Measurements from ENCODE around the gene HMGCS1. TPM values are rescaled to one million over a fixed set of nuclear protein-coding genes. Genes with fewer than 3 reads are reported as not detected.
"Not testable (repeated sequence)": the region's sequence is repeated elsewhere in the genome, so short reads cannot be mapped to it uniquely, and the experiment has no call there.

The HMGCS1 gene
- polyA plus RNA-seq (ENCODE audit: insufficient read length): 41.8 TPM

DNA sequence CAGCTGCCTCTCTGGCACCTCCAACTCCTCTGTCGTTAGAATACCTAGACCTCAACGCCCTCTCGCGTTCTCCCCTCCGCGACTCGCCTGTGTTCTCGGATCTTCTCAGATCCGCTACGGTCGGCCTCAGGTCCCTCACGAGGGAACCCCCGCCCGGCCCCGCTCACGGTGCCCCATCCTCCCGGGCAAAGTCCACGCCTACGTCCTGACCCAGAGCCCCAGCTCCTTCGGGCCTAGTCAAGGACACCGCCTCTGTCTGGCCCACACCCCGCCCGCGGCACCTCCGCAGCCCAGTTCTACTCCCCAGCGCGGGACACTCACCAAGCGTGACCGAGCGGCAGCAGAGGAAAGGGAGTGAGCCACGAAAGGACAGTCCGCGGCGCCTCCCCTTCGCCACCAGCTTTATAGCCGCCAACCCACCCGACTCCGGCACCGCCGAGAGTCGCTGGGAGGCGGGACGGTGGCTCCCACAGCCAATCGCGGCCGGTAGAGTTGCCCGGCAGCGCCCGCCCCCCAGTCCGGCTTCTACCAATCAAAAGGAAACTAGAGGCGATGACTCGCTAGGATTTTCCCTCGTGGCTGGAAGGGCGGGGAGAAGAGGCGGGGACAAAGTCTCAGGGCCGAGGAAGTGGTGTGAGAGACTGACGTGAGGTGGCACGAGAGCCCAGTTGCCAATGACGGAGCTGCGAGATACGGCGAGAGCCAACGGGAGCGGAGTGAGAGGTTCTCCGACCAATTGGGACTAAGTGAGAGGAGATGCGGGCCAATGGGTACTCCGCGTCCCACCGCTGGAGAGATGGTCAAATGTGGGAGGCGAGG, at the start of gene HMGCS1:
HMGCS1 (minus strand) TSS at position 378 of the 819 bp plus-strand sequence. CDS start 14,447 bp downstream, outside the sequence.
- DNase-seq (ENCODE audit: low read depth): peak; percentile 95

GRCh38 chr5:43358726-43359125, 45.5 kb upstream of the HMGCS1 start:
- DNase-seq (ENCODE audit: low read depth): no peak

DNA sequence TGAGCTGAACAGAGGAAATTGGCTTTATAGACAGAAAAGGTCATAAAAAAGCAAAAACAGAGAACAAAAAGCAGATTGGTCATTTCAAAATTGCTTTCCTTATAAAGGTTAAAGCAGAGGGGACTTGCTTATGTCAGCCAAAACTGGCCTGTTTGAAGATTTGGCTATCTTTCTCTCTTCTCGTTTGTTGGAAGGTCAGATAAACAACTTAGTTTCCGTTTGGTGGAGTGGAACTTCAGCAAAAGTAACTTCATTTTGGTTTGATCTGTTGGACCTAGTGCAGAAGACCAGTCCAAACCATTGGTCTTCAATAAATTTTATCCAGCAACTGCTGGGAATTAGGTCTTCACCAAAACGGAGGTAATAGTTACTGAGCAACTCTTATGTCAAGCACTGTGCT, 45.1 kb upstream of the HMGCS1 start:
- no peak for DNase-seq (ENCODE audit: low read depth)

GRCh38 chr5:43357878-43358281, 44.7 kb upstream of the HMGCS1 start:
- no peak for DNase-seq (ENCODE audit: low read depth)

DNA sequence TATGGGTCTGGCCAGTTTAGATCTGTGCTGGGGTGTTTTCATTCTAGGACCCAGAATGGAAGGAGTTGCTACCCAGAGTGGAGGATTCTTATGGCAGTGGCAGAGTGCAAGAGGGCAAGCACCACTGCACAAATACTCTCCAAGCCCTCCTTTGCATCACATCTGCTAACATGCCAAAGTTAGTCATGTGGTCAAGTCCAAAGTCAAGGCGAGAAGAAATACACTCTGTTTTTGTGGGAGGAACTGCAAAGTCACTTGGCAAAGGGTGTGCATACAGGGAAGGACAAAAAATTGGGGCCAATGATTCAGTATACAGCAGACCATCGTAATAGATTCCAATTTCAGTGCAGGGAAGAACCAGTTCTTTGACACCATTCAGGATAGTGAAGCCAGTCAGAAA, 43.9 kb upstream of the HMGCS1 start:
- no peak for DNase-seq (ENCODE audit: low read depth)

DNA sequence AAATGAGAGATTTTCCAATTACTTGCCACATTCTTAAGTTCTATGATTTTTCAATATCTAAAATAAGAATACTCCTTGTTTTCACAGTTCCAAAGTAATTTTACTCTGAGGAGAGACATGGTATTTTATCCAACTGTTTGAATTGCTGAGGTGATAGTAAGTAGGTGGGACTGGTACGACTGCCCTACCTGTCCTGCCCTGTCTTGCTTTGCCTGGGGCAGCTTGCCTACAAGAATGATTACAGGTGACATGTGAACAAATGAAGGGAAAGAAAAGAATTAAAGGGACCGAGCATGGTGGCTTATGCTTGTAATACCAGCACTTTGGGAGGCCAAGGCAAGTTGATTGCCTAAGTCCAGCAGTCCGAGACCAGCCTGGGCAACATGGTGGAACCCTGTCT, 41.6 kb upstream of the HMGCS1 start:
- DNase-seq (ENCODE audit: low read depth): no peak

- DNase-seq (ENCODE audit: low read depth): no peak
Measured at GRCh38 chr5:43353668-43354067, 40.5 kb upstream of the HMGCS1 start.

GRCh38 chr5:43352915-43353314, 39.7 kb upstream of the HMGCS1 start:
- DNase-seq (ENCODE audit: low read depth): no peak

GRCh38 chr5:43352131-43352530, 38.9 kb upstream of the HMGCS1 start:
- no peak for DNase-seq (ENCODE audit: low read depth)

DNA sequence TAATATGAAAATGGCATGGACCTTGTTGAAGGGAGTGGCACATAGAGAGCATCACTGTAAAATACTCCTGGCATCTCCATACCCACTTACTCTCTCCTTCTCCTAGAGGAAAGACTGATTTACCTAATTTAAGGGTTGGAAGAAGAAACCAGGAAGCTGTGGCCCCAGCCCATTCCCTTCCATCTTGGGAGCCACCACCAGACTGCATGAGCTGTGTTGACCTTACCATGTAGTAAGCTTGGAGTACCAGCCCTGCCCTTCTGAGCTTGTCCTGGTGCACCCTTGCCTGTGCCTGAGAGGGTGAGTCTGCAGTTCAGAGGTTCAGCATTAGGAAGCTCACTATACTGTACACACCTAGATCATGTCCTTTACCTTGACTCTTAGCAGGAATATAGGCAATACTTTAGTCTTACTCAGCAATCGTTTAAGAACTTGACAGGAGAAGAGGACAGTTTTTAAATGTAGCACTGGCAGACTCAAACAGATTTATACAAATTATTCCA, 35.7 kb upstream of the HMGCS1 start:
- DNase-seq (ENCODE audit: low read depth): no peak

- DNase-seq (ENCODE audit: low read depth): no peak
Measured at GRCh38 chr5:43348207-43348606, 35.0 kb upstream of the HMGCS1 start.

GRCh38 chr5:43338862-43339261, 25.6 kb upstream of the HMGCS1 start:
- DNase-seq (ENCODE audit: low read depth): no peak

DNA sequence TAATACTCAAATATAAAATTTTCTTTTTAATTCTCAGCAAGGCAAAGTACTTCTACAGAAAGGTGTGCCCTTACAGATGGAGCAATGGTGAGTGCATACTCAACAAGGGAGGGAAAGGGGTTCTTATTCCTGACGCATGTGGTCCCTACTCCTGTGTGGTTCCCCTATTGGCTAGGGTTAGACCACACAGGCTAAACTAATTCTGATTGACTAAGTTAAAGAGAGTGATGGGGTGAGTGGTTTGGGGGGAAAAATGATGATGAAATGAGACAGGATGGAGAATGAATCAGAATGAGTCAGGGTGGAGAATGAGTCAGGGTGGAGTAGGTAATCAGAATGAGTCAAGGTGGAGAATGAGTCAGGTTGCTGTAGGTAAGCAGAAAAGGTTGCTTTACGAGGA, 22.9 kb upstream of the HMGCS1 start:
- DNase-seq (ENCODE audit: low read depth): no peak

- DNase-seq (ENCODE audit: low read depth): no peak
Measured at GRCh38 chr5:43335681-43336080, 22.5 kb upstream of the HMGCS1 start.

DNA sequence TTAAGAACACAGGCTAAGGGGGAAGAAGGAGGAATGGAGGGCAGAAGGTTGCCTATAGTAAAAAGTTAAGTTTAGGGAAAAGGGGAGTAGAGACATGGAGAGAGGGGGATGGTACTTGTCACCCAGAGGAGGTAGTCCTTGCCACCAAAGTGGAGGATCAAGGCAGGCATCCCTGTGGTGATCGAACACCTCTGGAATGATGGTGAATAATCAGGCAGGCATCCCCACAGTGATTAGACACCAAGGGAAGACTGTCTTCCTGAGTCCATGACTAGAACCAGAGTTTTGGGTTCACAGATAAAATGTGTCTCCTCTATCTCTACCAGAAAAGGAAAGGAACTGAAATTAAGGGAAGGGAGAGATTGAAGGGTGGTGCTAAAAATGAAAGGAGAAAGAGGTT, 19.2 kb upstream of the HMGCS1 start:
- no peak for DNase-seq (ENCODE audit: low read depth)

- not testable (repeated sequence) for DNase-seq (ENCODE audit: low read depth)
Measured at GRCh38 chr5:43325624-43326023, 12.4 kb upstream of the HMGCS1 start.

- DNase-seq (ENCODE audit: low read depth): not testable (repeated sequence)
Measured at GRCh38 chr5:43323488-43323887, 10.3 kb upstream of the HMGCS1 start.

DNA sequence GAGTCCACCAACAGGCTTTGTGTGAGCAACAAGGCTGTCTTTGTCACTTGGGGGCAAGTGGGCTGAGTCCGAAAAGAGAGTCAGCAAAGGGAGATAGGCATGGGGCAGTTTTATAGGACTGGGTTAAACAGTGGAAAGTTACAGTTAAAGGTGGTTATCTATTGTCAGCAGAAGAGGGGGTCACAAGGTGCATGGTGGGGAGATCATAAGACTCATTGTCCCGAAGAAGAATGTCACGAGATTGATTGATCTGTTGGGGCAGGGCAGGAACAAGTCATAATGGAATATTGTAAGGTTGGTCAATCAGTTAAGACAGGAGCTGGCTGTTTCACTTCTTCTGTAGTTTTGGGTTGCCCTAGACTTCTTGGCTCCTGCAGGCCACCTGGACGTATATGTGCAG, 7.6 kb upstream of the HMGCS1 start:
- DNase-seq (ENCODE audit: low read depth): no peak

DNA sequence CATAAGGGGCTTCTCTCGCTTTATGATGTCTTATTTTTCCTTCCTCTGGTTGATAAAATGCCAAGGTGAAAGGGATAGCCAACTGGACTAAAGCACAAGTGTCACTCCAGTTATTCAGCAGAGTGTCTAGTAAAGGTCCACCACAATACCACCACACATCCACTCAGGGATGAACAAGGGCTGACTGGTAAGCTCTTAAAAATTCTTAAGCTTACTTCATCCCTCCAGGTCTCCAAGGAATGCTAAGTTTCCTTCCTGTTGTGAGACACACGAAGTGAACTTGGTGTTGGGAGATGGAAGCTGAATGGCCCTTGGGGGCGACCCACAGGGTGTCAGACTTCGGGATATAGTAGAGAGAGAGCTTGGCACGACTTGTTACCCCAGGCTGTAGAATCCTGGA, 3.2 kb upstream of the HMGCS1 start:
- no peak for DNase-seq (ENCODE audit: low read depth)

DNA sequence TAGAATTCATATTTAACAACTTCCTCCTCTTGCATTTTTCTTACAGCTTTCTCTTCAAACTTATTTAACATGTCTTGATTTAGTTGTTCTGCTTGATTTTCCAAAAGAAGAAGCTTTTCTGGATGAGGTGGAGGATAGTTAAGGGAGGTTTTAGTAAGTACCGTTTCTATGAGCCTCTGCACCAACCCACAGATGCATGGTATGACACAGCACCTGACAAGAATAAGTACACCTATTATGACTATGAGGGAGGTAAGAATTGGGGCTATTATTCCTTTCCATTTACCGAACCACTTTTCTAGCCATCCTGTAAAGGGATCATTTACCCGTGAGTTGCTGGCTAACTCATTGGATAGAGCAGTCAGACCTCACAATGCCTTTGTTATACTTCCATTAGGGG, 2.5 kb upstream of the HMGCS1 start:
- DNase-seq (ENCODE audit: low read depth): no peak

DNA sequence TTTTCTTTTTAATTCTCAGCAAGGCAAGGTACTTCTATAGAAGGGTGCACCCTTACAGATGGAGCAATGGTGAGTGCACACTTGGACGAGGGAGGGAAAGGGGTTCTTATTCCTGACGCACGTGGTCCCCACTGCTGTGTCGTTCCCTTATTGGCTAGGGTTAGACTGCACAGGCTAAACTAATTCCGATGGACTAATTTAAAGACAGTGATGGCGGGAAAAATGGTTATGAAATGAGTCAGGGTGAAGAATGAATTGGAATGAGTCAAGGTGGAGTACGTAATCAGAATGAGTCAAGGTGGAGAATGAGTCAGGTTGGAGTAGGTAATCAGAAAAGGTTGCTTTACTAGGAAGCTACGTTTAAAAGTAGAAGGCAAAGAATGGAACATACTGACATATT, 2.1 kb upstream of the HMGCS1 start:
- DNase-seq (ENCODE audit: low read depth): no peak

GRCh38 chr5:43314724-43315123, 1.5 kb upstream of the HMGCS1 start:
- no peak for DNase-seq (ENCODE audit: low read depth)

DNA sequence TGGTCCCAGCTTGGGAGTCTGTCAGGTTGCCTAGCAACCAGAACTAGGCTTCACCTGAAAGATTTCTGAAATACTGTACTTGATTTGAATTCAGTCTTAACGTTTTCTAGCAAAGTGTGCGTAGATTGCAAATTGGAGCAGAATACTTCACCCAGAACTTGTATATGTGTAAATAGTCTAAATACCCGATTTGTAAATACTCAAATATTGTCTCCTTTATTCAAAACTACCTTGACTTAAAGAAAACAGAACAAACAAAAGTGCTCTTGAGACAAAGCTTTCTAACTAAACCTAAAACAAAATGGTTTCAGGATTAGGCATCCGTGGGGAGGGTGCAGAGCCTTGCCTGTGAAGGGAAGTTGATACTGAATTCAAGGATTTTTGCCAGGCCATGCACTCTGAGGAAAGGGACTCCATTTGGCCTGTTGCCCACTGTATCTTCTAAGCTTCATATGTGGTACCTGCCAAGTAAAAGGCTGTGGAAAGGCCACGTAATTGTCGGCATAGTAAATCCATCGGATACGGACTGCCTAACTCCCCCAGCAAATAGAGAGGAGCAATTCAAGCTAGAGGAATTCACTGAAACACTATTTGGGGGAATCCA, 744 bp upstream of the HMGCS1 start:
- no peak for DNase-seq (ENCODE audit: low read depth)

All from forelimb muscle (tissue), 1 donor.